Neural cell (in vitro differentiated cells): ENCODE data around the gene PARVG. TPM values are rescaled to one million over a fixed set of nuclear protein-coding genes. Genes with fewer than 3 reads are reported as not detected.

Experiments
- H2AFZ ChIP-seq: fragments of 200-600, 300-800 bp; sonication (generic), shearing (Covaris generic); 2 replicates; pipeline ENCODE4 v1.6.0; 2014; ENCODE audit warnings: low read depth, mild to moderate bottlenecking, antibody characterized with exemption, low read length, moderate library complexity
- H3F3A ChIP-seq: fragments of 200-600 bp; shearing (Covaris generic); 2 replicates; pipeline ENCODE4 v1.6.1; 2016; ENCODE audit warnings: mild to moderate bottlenecking, moderate library complexity, mixed read lengths, antibody characterized with exemption, low read length; ENCODE audit not compliant: insufficient read depth, poor library complexity, severe bottlenecking
- H3K27ac ChIP-seq: fragments of 200-600, 300-800 bp; sonication (generic), shearing (Covaris generic); 2 replicates; pipeline ENCODE4 v1.5.1; 2014; ENCODE audit warnings: mild to moderate bottlenecking, low read length, moderate library complexity
- H3K27me3 ChIP-seq: fragments of 300-800, 200-600 bp; sonication (generic), shearing (Covaris generic); 2 replicates; pipeline ENCODE4 v1.6.0; 2014; ENCODE audit warnings: mild to moderate bottlenecking, low read depth, low read length, moderate library complexity; ENCODE audit not compliant: insufficient read depth
- H3K36me3 ChIP-seq: fragments of 300-800, 200-600 bp; sonication (generic), shearing (Covaris generic); 2 replicates; pipeline ENCODE4 v1.5.1; 2014; ENCODE audit warnings: mild to moderate bottlenecking, antibody characterized with exemption, low read length, moderate library complexity; ENCODE audit not compliant: insufficient read depth
- H3K4me2 ChIP-seq: fragments of 300-800, 200-600 bp; sonication (generic), shearing (Covaris generic); 2 replicates; pipeline ENCODE4 v1.6.0; 2014; ENCODE audit warnings: mild to moderate bottlenecking, low read length
- H3K4me3 ChIP-seq: fragments of 300-800, 200-600 bp; sonication (generic), shearing (Covaris generic); 2 replicates; pipeline ENCODE4 v1.5.1; 2014; ENCODE audit warnings: mild to moderate bottlenecking, low read length, moderate library complexity
- H3K79me2 ChIP-seq: fragments of 200-600 bp; shearing (Covaris generic); replicated peaks from 2 replicates; pipeline ENCODE4 v1.6.0; 2014; ENCODE audit warnings: mild to moderate bottlenecking, low read length, moderate library complexity; ENCODE audit not compliant: insufficient read depth
- H3K9ac ChIP-seq: fragments of 300-800, 200-600 bp; sonication (generic), shearing (Covaris generic); 2 replicates; pipeline ENCODE4 v1.6.1; 2016; ENCODE audit warnings: mild to moderate bottlenecking, low read length, mixed read lengths
- H3K9me2 ChIP-seq: fragments of 200-600 bp; shearing (Covaris generic); 2 replicates; pipeline ENCODE4 v1.6.1; 2016; ENCODE audit warnings: mild to moderate bottlenecking, low read length, mixed read lengths; ENCODE audit not compliant: insufficient read depth
- H3K9me3 ChIP-seq: fragments of 200-600, 300-800 bp; sonication (generic), shearing (Covaris generic); 2 replicates; pipeline ENCODE4 v1.6.1; 2016; ENCODE audit warnings: mild to moderate bottlenecking, mixed run types, low read length, moderate library complexity, mixed read lengths
- H4K20me1 ChIP-seq: fragments of 200-600 bp; shearing (Covaris generic); 2 replicates; pipeline ENCODE4 v1.6.1; 2016; ENCODE audit warnings: mild to moderate bottlenecking, mixed run types; ENCODE audit not compliant: insufficient read depth
- EZH2 ChIP-seq: fragments of 200-600, 300-800 bp; shearing (Covaris generic), sonication (generic); IDR thresholded peaks from 2 replicates; pipeline ENCODE4 v1.6.1; 2014; ENCODE audit warnings: antibody characterized with exemption, low read length, borderline replicate concordance, mild to moderate bottlenecking; ENCODE audit not compliant: insufficient read depth, poor library complexity, severe bottlenecking
- MXI1 ChIP-seq: fragments of 450-650 bp; conservative IDR thresholded peaks from 2 replicates; pipeline ENCODE4 v1.6.1; 2014; ENCODE audit warnings: antibody characterized with exemption, mild to moderate bottlenecking; ENCODE audit not compliant: poor library complexity, severe bottlenecking
- POLR2AphosphoS5 ChIP-seq: IDR thresholded peaks from 2 replicates; pipeline ENCODE4 v1.6.1; 2012
- RAD21 ChIP-seq: fragments of 450-650 bp; conservative IDR thresholded peaks from 2 replicates; pipeline ENCODE4 v1.6.1; 2014; ENCODE audit warnings: antibody characterized with exemption, mild to moderate bottlenecking, moderate library complexity
- SMC3 ChIP-seq: fragments of 450-650 bp; conservative IDR thresholded peaks from 2 replicates; pipeline ENCODE4 v1.6.1; 2014; ENCODE audit warnings: antibody characterized with exemption, mild to moderate bottlenecking, moderate library complexity; ENCODE audit not compliant: poor library complexity
- TAF1 ChIP-seq: IDR thresholded peaks from 2 replicates; pipeline ENCODE4 v1.6.1; 2012; ENCODE audit warnings: low read depth
- polyA plus RNA-seq: library from polyadenylated mRNA; depleted of rRNA; stranded (reverse); fragments of >200 nt; gene quantifications from 2 replicates; pipeline ENCODE4 v1.2.3, GENCODE V29; 2014
- TF ChIP-seq, protein P1 (sequence below): IDR thresholded peaks from 2 replicates; pipeline ENCODE4 v1.6.1; 2012; ENCODE audit warnings: borderline replicate concordance
- TF ChIP-seq, protein P2 (sequence below): fragments of 450-650 bp; IDR thresholded peaks from 2 replicates; pipeline ENCODE4 v1.5.1; 2014; ENCODE audit warnings: antibody characterized with exemption, mild to moderate bottlenecking, moderate library complexity; ENCODE audit not compliant: poor library complexity, severe bottlenecking

Gene PARVG
- polyA plus RNA-seq, 1 donor from 2014 or later: not detected

DNA sequence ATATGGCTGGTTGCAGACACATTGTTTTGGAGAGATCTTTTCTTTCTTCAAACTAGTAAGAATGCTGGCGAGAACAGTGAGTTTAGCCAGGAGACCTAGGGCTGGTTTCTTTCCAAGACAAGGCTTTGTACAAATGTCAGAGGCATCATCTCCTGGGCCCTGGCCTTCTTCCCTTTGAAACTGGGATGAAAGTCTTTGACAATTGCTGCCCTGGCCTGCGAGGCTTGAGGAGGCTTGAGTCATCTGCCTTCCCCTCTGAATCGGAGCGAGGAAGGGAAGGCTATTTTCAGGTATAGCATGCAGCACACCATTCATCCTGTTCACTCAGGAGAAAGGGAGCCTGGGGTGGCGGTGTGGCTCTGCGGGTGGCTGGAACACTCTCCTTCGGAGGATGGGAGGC, 21.5 kb upstream of the PARVG start:
- TF ChIP-seq POLR2AphosphoS5 (no peak), MXI1 (no peak), EZH2 (no peak), RAD21 (no peak), TAF1 (no peak)
- TF ChIP-seq, protein P1, sequence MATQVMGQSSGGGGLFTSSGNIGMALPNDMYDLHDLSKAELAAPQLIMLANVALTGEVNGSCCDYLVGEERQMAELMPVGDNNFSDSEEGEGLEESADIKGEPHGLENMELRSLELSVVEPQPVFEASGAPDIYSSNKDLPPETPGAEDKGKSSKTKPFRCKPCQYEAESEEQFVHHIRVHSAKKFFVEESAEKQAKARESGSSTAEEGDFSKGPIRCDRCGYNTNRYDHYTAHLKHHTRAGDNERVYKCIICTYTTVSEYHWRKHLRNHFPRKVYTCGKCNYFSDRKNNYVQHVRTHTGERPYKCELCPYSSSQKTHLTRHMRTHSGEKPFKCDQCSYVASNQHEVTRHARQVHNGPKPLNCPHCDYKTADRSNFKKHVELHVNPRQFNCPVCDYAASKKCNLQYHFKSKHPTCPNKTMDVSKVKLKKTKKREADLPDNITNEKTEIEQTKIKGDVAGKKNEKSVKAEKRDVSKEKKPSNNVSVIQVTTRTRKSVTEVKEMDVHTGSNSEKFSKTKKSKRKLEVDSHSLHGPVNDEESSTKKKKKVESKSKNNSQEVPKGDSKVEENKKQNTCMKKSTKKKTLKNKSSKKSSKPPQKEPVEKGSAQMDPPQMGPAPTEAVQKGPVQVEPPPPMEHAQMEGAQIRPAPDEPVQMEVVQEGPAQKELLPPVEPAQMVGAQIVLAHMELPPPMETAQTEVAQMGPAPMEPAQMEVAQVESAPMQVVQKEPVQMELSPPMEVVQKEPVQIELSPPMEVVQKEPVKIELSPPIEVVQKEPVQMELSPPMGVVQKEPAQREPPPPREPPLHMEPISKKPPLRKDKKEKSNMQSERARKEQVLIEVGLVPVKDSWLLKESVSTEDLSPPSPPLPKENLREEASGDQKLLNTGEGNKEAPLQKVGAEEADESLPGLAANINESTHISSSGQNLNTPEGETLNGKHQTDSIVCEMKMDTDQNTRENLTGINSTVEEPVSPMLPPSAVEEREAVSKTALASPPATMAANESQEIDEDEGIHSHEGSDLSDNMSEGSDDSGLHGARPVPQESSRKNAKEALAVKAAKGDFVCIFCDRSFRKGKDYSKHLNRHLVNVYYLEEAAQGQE: no peak
- TF ChIP-seq, protein P2, sequence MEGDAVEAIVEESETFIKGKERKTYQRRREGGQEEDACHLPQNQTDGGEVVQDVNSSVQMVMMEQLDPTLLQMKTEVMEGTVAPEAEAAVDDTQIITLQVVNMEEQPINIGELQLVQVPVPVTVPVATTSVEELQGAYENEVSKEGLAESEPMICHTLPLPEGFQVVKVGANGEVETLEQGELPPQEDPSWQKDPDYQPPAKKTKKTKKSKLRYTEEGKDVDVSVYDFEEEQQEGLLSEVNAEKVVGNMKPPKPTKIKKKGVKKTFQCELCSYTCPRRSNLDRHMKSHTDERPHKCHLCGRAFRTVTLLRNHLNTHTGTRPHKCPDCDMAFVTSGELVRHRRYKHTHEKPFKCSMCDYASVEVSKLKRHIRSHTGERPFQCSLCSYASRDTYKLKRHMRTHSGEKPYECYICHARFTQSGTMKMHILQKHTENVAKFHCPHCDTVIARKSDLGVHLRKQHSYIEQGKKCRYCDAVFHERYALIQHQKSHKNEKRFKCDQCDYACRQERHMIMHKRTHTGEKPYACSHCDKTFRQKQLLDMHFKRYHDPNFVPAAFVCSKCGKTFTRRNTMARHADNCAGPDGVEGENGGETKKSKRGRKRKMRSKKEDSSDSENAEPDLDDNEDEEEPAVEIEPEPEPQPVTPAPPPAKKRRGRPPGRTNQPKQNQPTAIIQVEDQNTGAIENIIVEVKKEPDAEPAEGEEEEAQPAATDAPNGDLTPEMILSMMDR: no peak
- Histone ChIP-seq H3F3A (no peaks in the 10 kb centered on the region), H3K4me3 (no peak overlapping the region), H3K9ac (no peak overlapping the region), H4K20me1 (no peaks in the 10 kb centered on the region), H3K79me2 (no peaks in the 10 kb centered on the region), H3K9me2 (no peaks in the 10 kb centered on the region), H3K9me3 (no peaks in the 10 kb centered on the region), H2AFZ (no peak overlapping the region), H3K4me2 (no peak overlapping the region), H3K36me3 (no peaks in the 10 kb centered on the region), H3K27ac (no peak overlapping the region), H3K27me3 (no peaks in the 10 kb centered on the region)

- Histone ChIP-seq H3K9me2 (no peaks in the 10 kb centered on the region), H3K79me2 (no peaks in the 10 kb centered on the region), H3K36me3 (no peaks in the 10 kb centered on the region), H3K27ac (no peak overlapping the region), H2AFZ (no peak overlapping the region), H3K9me3 (no peaks in the 10 kb centered on the region), H3K4me2 (no peak overlapping the region), H4K20me1 (no peaks in the 10 kb centered on the region), H3K27me3 (no peaks in the 10 kb centered on the region), H3F3A (no peaks in the 10 kb centered on the region), H3K9ac (no peak overlapping the region), H3K4me3 (no peak overlapping the region)
- no peak for TF ChIP-seq SMC3
Measured at GRCh38 chr22:44159811-44160210, 20.9 kb upstream of the PARVG start.

DNA sequence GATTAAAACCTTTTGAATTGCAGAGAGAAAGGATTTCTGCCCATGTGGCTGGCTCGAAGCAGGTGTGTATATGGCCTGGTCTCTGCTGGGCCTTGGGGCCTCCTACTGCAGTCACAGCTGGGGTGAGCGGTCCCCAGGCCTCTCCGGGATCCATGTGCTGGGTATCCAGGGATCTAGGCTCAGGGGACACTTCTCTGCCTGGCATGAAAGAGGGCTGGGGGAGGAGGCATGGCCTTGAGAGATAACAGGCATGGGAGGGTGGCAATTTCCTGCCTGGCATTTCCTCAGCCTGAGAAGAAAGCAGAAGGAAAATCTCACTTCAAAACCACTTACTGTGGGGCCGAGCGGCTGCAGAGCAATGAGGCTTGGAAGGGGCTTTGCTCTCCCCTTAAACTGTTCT, 20.3 kb upstream of the PARVG start:
- Histone ChIP-seq H3K27me3 (no peaks in the 10 kb centered on the region), H3K79me2 (no peaks in the 10 kb centered on the region), H3F3A (no peaks in the 10 kb centered on the region), H4K20me1 (no peaks in the 10 kb centered on the region), H3K9me3 (no peaks in the 10 kb centered on the region), H3K9me2 (no peaks in the 10 kb centered on the region), H3K4me3 (no peak overlapping the region), H3K4me2 (no peak overlapping the region), H3K27ac (no peak overlapping the region), H3K36me3 (no peaks in the 10 kb centered on the region), H3K9ac (no peak overlapping the region), H2AFZ (no peak overlapping the region)
- TF ChIP-seq RAD21: no peak
- TF ChIP-seq POLR2AphosphoS5: no peak
